Measurements from ENCODE around the gene CCNY. TPM values are rescaled to one million over a fixed set of nuclear protein-coding genes. Genes with fewer than 3 reads are reported as not detected.
A peak's percentile ranks its signal among the peaks of the same experiment; 100 is the strongest.

Gene CCNY
- total and polyA plus RNA-seq, 8 donors: 5.8 to 99.6 (median 37.7) TPM

- intact Hi-C loops (cut with DNase I; ENCODE audit: low total_unique reads): no loop called here
Measured at GRCh38 chr10:35605191-35605590, 268.9 kb downstream of the CCNY start, which contains the start of gene GJD4. Gene GJD4, plus strand, starts transcription at chr10:35605341. Its CDS starts 227 bp downstream, at chr10:35605568.

DNA sequence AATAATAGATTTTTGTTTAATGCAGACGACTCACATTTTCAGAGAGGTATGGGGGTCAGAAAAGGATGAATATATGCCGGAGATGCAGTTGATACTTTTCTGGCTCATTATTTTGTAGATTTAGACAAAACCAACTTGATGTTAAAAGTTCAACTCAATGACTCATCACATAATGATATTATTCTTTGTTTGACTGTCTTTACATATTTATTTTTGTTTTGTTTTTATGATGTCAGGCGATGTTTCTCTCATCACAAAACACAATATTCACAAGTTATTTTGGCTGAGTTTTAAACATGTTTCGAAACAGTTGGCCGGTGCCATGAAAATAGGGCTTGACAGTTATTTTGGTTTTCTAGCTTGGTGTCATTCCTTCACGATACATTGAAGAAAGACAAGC lies 270.1 kb downstream of the CCNY start:
- no peak for TF ChIP-seq POLR2AphosphoS5 (IDR thresholded peaks at IDR 0.05)
- TF ChIP-seq POLR2A (IDR thresholded peaks at IDR 0.05): no peak
- TF ChIP-seq EP300 (IDR thresholded peaks at IDR 0.05): no peak
- TF ChIP-seq, protein P1, sequence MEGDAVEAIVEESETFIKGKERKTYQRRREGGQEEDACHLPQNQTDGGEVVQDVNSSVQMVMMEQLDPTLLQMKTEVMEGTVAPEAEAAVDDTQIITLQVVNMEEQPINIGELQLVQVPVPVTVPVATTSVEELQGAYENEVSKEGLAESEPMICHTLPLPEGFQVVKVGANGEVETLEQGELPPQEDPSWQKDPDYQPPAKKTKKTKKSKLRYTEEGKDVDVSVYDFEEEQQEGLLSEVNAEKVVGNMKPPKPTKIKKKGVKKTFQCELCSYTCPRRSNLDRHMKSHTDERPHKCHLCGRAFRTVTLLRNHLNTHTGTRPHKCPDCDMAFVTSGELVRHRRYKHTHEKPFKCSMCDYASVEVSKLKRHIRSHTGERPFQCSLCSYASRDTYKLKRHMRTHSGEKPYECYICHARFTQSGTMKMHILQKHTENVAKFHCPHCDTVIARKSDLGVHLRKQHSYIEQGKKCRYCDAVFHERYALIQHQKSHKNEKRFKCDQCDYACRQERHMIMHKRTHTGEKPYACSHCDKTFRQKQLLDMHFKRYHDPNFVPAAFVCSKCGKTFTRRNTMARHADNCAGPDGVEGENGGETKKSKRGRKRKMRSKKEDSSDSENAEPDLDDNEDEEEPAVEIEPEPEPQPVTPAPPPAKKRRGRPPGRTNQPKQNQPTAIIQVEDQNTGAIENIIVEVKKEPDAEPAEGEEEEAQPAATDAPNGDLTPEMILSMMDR (IDR thresholded peaks at IDR 0.05): no peak
- Histone ChIP-seq H3K9me3 (peaks cover 0 to 7% (median under 1%) of the 10 kb centered on the region in 4 donors), H3K27me3 (peaks cover 0 to 72% (median 21%) of the 10 kb centered on the region in 3 donors), H3K36me3 (no peaks in the 10 kb centered on the region), H3K4me3 (no peak overlapping the region), H3K4me1 (peaks cover 11 to 13% (median 12%) of the 10 kb centered on the region in 4 donors), H3K27ac (no peak overlapping the region)
- 71 to 84% (median 81%) methylated on average over 6 of the region's 6 CpGs for WGBS, 5 donors
- intact Hi-C loops (cut with DNase I; ENCODE audit: low total_unique reads): no loop called here
- DNase-seq: no peak

More at GRCh38 chr10:35605191-35605590, 268.9 kb downstream of the CCNY start, which contains the start of gene GJD4:
- H3K36me3 ChIP-seq: no peaks in the 10 kb centered on the region
- H3K9me3 ChIP-seq: peaks cover 0 to 7% (median 3%) of the 10 kb centered on the region in 4 donors
- H3K27me3 ChIP-seq: peaks cover 0 to 63% (median 23%) of the 10 kb centered on the region in 3 donors
- no peak for TF ChIP-seq POLR2AphosphoS5 (IDR thresholded peaks at IDR 0.05)
- no peak for TF ChIP-seq EP300 (IDR thresholded peaks at IDR 0.05)
- no peak for TF ChIP-seq POLR2A (IDR thresholded peaks at IDR 0.05)
- TF ChIP-seq, protein P1 (IDR thresholded peaks at IDR 0.05): no peak
- DNase-seq: no peak
- H3K27ac ChIP-seq: no peak within 1 kb of the TSS
- no peak within 1 kb of the TSS for H3K4me3 ChIP-seq
- H3K4me1 ChIP-seq: peaks cover 11 to 13% (median 12%) of the 10 kb centered on the region in 4 donors
- 56 to 68% (median 58%) methylated on average over 8 of the region's 8 CpGs for WGBS, 5 donors

DNA sequence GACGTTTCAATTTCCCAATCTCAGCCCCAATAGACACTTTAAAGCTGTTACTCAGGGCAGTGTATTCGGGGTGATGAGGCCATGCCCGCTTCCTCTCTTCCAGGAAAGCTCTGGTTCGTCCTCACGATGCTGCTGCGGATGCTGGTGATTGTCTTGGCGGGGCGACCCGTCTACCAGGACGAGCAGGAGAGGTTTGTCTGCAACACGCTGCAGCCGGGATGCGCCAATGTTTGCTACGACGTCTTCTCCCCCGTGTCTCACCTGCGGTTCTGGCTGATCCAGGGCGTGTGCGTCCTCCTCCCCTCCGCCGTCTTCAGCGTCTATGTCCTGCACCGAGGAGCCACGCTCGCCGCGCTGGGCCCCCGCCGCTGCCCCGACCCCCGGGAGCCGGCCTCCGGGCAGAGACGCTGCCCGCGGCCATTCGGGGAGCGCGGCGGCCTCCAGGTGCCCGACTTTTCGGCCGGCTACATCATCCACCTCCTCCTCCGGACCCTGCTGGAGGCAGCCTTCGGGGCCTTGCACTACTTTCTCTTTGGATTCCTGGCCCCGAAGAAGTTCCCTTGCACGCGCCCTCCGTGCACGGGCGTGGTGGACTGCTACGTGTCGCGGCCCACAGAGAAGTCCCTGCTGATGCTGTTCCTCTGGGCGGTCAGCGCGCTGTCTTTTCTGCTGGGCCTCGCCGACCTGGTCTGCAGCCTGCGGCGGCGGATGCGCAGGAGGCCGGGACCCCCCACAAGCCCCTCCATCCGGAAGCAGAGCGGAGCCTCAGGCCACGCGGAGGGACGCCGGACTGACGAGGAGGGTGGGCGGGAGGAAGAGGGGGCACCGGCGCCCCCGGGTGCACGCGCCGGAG lies 271.4 kb downstream of the CCNY start:
- peak in 1 of 2 donors; percentile 48 for DNase-seq

DNA sequence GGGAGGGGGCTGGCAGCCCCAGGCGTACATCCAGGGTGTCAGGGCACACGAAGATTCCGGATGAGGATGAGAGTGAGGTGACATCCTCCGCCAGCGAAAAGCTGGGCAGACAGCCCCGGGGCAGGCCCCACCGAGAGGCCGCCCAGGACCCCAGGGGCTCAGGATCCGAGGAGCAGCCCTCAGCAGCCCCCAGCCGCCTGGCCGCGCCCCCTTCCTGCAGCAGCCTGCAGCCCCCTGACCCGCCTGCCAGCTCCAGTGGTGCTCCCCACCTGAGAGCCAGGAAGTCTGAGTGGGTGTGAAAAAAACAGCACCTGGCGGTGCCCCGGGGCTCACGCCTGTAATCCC lies 272.0 kb downstream of the CCNY start:
- H3K9me3 ChIP-seq: peaks cover 0 to 7% (median 0%) of the 10 kb centered on the region in 4 donors
- H3K27me3 ChIP-seq: peaks cover 0 to 82% (median 21%) of the 10 kb centered on the region in 3 donors
- no peak overlapping the region for H3K27ac ChIP-seq
- no peak for DNase-seq
- H3K4me3 ChIP-seq: peak overlapping the region; percentile 44 to 53 (median 48)
- intact Hi-C loops (cut with DNase I; ENCODE audit: low total_unique reads): no loop called here
- WGBS, 5 donors: 67 to 92% (median 75%) methylated on average over 3 to 16 of the region's 16 CpGs
- H3K36me3 ChIP-seq: no peaks in the 10 kb centered on the region
- peaks cover 11 to 13% (median 12%) of the 10 kb centered on the region in 4 donors for H3K4me1 ChIP-seq
- TF ChIP-seq EP300 (IDR thresholded peaks at IDR 0.05) (no peak), POLR2A (IDR thresholded peaks at IDR 0.05) (no peak), POLR2AphosphoS5 (IDR thresholded peaks at IDR 0.05) (no peak)
- TF ChIP-seq, protein P1 (IDR thresholded peaks at IDR 0.05): no peak

More for the DNA sequence above, 271.4 kb downstream of the CCNY start:
- peaks cover 11 to 13% (median 12%) of the 10 kb centered on the region in 4 donors for H3K4me1 ChIP-seq
- H3K27ac ChIP-seq: no peak overlapping the region
- TF ChIP-seq POLR2A (IDR thresholded peaks at IDR 0.05) (no peak), POLR2AphosphoS5 (IDR thresholded peaks at IDR 0.05) (no peak), EP300 (IDR thresholded peaks at IDR 0.05) (no peak)
- TF ChIP-seq, protein P1 (IDR thresholded peaks at IDR 0.05): no peak
- peaks cover 0 to 81% (median 21%) of the 10 kb centered on the region in 3 donors for H3K27me3 ChIP-seq
- H3K36me3 ChIP-seq: no peaks in the 10 kb centered on the region
- peak overlapping the region; percentile 44 to 53 (median 48) for H3K4me3 ChIP-seq
- 7 to 23% (median 10%) methylated on average over 27 to 78 of the region's 78 CpGs for WGBS, 5 donors
- intact Hi-C loops (cut with DNase I; ENCODE audit: low total_unique reads): no loop called here
- peaks cover 0 to 7% (median 0%) of the 10 kb centered on the region in 4 donors for H3K9me3 ChIP-seq
